Jurkat, Clone E6-1 (cell line): ENCODE data around the gene OR14J1. TPM values are rescaled to one million over a fixed set of nuclear protein-coding genes. Genes with fewer than 3 reads are reported as not detected.
"Not testable (repeated sequence)": the region's sequence is repeated elsewhere in the genome, so short reads cannot be mapped to it uniquely, and the experiment has no call there.

ENCODE experiments used
- DNase-seq: peaks from one replicate; pipeline ENCODE4 v3.0.0-alpha.2; 2011; ENCODE audit warnings: low read depth, low spot score
- H3K4me3 ChIP-seq: 2 replicates; pipeline ENCODE4 v1.5.1; 2011; ENCODE audit warnings: mild to moderate bottlenecking, low read length, control low read depth, moderate library complexity
- polyA plus RNA-seq: library from polyadenylated mRNA; unstranded; fragments of >200 nt; gene quantifications from one replicate; pipeline ENCODE4 v1.2.1, GENCODE V29; 2012; ENCODE audit warnings: missing spikeins; ENCODE audit not compliant: insufficient read length, insufficient read depth

OR14J1 gene, protein sequence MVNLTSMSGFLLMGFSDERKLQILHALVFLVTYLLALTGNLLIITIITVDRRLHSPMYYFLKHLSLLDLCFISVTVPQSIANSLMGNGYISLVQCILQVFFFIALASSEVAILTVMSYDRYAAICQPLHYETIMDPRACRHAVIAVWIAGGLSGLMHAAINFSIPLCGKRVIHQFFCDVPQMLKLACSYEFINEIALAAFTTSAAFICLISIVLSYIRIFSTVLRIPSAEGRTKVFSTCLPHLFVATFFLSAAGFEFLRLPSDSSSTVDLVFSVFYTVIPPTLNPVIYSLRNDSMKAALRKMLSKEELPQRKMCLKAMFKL
- not detected for polyA plus RNA-seq

DNA sequence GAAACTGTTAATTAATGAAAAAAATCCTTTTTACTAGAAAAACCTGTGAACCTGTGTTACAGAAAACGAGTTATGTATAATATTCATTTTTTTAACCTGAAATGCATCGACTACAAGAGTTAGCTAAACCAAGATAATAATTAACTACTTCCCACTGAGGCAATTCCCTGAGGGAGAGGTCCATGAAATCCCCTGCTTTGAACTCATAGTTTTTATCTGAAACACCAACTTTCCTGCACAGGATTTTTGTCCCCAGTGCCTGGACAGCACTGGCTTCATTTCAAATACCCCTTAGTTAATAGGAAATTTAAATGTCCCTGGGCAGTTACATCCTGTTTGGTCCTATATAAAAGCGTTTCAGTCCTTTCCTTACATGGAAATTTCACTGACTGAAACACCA is at the start of gene OR14J1:
OR14J1 (plus strand) TSS at position 386 of the 400 bp plus-strand sequence. CDS start 4,989 bp downstream, outside the sequence.
- no peak within 1 kb of the TSS for H3K4me3 ChIP-seq
- DNase-seq = no peak

DNA sequence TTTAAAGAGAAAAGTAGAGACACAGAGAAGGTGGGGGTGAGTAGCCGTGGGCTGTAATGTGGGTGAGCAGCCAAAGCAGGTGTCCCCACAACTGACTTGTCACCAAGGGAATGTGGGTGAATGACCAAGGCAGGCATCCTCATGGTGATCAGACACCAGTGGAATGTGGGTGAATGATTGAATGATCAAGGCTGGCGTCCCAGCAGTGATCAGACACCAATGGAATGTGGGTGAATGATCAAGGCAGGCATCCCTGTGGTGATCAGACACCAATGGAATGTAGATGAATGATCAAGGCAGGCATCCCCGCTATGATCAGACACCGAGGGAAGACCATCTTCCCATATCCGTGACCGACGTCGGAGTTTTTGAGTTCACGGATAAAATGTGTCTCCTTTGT is 49.8 kb upstream of the OR14J1 start:
- no peak for DNase-seq
- no peak overlapping the region for H3K4me3 ChIP-seq

DNA sequence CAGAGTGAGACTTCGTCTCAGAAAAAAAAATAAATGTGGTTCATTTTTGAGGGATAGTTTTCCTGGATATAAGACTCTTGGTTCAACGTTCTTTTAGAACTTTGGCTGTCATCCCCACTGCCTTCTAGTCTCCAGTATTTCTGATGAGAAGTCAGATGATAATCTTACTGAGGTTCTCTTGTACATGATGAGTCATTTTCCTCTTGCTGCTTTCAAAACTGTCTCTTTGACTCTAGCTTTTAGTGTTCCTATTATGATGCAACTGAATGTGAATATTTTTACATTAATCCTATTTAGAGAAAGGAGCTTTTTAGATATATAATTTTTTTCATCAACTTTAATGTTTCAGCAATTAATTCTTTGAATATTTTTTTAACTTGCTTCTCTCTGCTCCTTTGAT is 46.0 kb upstream of the OR14J1 start:
- DNase-seq = no peak
- no peak overlapping the region for H3K4me3 ChIP-seq

DNA sequence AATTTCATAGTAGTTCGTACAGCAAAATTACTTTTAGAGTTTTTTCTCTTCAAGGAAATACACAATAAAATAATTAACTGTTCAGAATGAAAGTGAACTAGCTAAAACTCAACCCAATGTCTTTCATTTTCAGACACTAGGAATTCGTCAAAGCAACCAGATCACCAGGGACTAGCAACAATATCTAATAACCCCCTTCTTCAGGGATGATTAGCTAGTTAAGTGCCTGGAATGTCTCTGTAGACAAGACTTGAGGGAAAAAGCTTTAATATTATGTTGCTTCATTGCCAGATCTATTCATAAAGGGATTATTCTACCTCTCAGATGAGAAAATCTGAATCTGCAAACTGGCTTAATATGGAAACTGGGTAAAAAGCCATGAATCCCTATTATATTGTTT is 41.8 kb upstream of the OR14J1 start:
- DNase-seq = no peak
- H3K4me3 ChIP-seq = no peak overlapping the region

DNA sequence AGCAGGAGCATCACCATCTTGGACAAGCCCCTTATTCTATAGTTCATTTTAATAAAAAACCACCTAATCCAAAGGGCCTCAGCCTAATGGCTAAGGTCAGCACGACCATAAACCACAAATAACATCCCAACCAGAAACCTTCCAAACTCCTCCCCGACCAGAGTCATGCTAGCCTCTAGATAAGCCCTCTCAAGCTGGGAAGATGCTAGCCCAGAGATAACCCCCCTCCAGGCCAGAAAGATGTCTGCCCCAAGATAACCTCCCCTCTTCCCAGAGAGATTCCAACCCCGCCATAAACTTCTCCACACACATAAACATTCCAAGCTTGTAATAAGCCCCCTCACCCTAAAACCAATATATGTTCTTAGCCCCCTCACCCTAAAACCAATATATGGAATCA is 38.5 kb upstream of the OR14J1 start:
- DNase-seq = no peak
- H3K4me3 ChIP-seq = no peak overlapping the region

DNA sequence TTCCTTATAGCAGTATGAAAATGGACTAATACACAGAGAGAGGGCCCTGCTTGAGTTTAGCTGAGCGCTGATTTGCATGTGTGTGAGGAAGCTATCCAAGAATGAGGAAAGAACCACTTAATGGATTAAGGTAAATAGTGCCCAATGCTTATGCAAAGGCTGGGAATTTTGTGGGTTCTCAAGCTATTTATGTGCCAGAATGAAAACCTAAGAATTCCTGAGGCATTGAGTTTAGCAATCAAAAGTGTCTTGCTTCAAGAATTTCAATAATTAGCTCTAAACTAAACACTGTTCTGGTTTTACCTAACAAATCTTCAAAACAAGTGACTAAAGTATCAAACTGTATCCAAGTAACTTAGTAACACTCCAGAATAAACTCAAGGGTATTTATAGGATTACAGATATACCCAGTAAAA is 7.0 kb upstream of the OR14J1 start:
- H3K4me3 ChIP-seq = no peak overlapping the region
- no peak for DNase-seq

DNA sequence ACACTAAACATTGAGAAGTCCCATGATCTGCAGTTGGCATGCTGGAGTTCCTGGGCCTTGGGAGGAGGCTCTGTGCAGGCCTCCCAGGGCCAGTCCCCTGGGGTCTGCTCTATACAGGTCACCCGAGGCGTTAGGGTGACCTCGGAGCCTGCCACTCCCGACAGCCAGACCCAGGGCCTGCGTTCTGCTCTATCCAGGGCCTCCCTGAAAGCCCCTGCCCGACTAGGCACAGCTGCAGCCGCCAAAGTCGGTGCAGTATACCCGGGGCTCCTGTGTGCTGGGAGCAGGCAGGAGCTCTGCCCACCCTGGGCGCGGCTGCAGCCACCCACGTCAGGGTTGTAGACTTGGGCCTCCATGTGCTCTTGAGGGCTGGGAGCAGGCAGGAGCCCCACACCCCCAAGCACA is 6.3 kb upstream of the OR14J1 start:
- H3K4me3 ChIP-seq = no peak overlapping the region
- no peak for DNase-seq

DNA sequence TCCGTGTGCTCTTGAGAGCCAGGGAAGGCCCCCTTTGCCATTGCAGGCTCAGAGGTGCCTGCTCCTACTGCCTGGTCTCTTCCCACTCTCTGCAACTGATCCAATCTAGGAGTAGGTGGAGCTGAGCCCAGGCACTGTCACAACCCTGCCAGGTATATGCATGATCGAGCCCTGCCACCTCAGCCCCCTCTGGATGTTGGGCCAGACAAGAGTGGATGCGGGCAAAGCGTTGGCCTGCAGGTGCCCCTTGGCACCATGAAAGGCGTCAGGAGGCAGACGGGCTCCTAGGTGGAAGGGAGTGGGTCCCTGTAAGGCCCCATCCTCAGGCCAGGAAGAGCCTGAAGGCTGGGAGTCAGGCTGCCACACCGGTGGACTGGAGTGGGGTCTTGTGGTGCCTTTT is 5.9 kb upstream of the OR14J1 start:
- no peak for DNase-seq

DNA sequence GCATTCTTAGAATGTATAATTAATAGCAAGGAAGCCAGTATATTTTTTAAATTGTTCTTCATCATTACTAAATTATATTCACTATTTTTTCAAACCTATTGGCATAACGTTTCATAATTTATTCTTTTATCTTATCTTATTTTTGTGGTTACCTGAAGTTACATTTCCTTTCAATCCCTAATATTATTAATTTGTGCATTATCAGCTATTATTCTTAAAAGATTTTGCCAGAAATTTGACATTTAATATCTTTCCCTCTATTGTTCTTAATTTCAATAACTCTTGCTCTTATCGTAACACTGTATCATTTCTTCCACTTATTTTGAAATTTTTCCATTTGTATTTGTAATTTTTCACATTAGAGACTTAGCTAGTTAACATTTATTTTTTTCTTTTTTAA is 18.4 kb downstream of the OR14J1 start:
- H3K4me3 ChIP-seq = no peak overlapping the region
- DNase-seq = no peak

More for the DNA sequence above, 5.9 kb upstream of the OR14J1 start:
- no peak overlapping the region for H3K4me3 ChIP-seq

DNA sequence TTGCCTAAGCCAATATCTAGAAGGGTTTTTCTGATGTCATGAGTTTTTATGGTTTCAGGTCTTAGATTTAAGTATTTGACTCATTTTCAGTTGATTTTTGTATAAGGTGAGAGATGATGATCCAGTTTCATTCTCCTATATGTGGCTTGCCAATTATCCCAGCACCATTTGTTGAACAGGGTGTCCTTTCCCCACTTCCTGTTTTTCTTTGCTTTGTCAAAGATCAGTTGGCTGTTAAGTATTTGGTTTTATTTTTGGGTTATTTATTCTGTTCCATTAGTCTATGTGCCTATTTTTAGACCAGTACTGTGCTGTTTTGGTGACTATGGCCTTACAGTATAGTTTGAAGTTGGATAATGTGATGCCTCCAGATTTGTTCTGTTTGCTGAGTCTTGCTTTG is 21.8 kb downstream of the OR14J1 start:
- H3K4me3 ChIP-seq, DNase-seq: not testable (repeated sequence)

DNA sequence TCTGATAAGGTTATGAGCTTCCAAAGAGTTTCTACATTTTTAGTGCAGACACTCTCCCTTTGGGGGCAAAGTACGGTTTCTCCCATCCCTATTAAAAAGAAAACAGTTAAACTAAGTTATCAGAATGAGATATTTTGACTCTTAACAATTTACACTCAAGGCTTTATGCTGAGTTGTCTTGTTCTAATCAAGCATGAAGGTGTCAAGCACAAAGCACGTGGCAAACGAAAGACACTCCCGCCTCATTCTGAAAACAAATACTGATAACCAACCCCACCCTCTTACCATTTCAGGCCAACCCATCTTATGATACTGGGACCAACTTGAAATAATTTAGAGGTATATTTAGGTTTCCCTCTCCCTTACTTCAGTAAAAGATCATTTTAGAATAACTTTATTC is 24.3 kb downstream of the OR14J1 start:
- DNase-seq = no peak
- H3K4me3 ChIP-seq = no peak overlapping the region

DNA sequence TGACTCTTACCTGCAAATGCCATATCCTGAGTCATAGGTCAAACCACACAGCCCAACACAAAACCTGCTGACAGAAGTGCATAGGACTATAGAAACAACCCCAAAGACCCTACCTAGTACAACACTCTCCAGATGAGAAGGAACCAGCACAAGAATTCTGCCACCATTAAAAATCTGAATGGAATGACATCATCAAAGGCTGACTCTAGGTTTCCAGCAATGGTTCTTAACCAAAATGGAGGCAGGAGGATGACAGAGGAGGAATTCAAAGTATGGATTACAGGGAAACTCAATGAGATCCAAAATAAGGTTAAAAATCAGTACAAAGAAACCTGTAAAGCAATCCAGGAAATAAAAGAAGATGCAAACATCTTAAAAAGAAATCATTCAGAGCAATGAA is 31.2 kb downstream of the OR14J1 start:
- H3K4me3 ChIP-seq = no peak overlapping the region
- no peak for DNase-seq

DNA sequence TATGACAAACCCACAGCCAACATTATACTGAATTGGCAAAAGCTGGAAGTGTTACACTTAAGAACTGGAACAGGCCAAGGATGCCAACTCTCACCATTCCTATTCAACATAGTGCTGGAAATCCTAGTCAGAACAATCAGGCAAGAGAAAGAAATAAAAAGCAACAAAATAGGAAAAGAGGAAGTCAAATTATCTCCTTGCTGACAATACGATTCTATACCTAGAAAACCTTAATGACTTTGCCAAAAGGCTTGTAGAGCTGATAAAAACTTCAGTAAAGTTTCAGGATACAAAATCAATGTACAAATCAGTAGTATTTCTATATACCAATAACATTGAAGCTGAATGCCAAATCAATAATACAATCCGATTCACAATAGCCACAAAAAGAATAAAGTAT is 34.8 kb downstream of the OR14J1 start:
- DNase-seq = no peak
- H3K4me3 ChIP-seq = no peak overlapping the region

DNA sequence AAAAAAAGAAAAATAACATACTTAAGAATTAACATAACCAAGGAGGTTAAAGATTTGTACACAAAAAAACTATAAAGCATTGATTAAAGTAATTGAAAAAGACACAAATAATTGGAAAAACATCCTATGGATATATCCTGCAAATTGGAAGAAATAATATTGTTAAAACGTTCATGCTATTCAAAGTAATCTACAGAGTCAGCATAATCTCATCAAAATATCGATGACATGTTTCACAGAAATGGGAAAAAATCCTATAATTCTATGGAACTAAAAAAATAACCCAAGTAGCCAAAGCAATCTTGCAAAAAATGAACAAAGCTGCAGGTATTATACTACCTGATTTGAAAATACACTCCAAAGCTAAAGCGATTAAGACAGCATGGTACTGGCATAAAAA is 43.9 kb downstream of the OR14J1 start:
- no peak overlapping the region for H3K4me3 ChIP-seq
- no peak for DNase-seq

DNA sequence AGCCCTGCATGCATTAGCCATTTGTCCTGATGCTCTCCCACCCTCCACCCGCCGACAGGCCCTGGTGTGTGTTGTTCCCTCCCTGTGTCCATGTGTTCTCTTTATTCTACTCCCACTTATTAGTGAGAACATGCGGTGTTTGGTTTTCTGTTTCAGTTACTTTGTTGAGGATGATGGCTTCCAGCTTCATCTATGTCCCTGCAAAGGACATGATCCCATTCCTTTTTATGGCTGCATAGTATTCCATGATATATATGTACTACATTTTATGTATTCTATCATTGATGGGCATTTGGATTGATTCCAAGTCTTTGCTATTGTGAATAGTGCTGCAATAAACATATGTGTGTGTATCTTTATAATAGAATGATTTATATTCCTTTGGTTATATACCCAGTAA is 47.8 kb downstream of the OR14J1 start:
- not testable (repeated sequence) for H3K4me3 ChIP-seq, DNase-seq

DNA sequence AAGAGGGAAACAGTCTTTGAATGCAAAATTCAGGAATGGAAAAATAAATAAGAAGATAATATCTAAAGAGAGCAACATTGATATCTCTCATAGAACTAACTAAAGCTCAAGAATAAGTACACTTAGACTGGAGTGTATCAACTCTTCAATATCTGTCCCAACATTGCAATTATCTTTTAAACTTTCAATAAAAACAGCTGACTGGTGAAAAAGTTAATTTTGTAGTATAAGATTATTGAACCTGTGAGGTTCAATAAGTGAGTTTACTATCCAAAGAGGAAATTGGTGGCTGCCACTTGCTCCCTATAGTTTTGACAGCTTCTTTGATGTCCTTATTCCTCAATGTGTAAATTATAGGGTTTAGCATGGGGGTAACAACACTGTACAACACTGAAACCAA is 53.5 kb downstream of the OR14J1 start:
- no peak overlapping the region for H3K4me3 ChIP-seq
- no peak for DNase-seq

DNA sequence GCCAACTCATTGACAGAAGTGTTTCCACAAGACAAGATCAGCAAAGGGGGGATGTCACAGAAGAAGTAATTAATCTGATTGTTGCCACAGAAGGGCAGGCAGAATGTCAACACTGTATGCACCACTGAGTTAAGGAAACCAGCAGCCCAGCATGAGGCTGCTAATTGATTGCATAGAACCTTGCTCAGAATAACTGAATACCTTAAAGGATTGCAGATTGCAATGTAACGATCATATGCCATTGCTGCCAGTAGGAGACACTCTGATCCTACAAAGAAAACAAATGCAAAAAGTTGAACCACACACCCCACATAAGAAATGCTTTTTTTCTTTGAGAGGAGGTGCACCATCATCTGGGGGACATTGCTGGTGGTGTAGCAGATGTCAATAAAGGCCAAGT is 54.1 kb downstream of the OR14J1 start:
- DNase-seq = no peak
- no peak overlapping the region for H3K4me3 ChIP-seq
